ENCODE measurements around the gene IGF1R. TPM values are rescaled to one million over a fixed set of nuclear protein-coding genes. Genes with fewer than 3 reads are reported as not detected.

The IGF1R gene
- polyA plus RNA-seq, 1 experiment = 21.6 TPM

DNA sequence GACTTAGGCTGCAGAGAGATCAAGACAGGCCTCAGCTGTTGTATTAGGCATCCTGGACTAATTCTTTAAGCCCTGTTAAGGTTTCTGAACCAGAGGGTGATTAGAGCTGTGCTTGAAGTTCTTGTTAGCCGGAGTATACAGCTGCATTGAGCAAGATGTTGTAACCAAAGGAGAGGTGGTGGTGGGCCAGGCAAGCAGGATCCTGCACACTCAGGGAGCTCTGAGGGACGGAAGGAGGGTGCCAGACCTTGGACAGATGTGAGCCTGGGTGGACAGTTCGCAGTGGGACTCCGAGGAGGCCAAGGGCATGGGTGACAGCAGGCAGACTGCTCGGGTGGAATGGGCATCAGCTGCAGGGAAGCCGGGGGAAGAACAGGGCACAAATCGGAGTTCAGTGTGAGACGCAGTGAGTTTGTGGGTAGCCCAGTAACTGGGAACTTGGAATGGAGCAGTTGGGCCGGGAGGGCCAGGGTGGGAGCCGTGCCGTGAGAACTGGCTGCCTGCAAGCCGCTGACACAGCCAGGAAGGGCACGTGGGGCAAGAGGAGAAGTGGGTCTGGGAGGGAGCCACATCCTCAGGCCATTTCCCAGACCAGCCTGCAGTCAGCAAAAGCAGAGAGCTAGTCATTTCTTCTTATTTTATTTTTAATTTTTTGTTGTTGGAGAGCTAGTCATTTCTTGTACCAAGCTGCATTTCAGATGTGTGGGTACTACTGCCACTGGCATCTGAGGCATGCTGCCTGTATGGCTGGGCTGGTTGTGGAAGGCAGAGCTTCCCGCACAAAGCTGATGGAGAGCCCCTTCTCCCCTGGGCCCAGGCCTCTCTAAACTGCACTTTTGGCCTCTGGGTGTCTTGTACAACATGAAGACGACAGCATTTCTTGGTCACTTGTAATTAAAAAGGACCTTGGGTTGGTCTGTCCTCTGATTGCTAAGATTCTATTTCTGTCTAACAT, 298.2 kb downstream of the IGF1R start:
- Histone ChIP-seq H3K9me3 (ENCODE audit: control insufficient read depth, insufficient read depth, low read length) (no peaks in the 10 kb centered on the region), H3K27me3 (ENCODE audit: control insufficient read depth, insufficient read depth, low read length) (no peaks in the 10 kb centered on the region), H3K4me3 (ENCODE audit: low read depth, low read length) (no peak overlapping the region), H3K27ac (ENCODE audit: low read depth, low read length) (no peak overlapping the region)
- ChIA-PET POLR2A (interaction anchor here (0.7 kb wide), 1 partner anchor 31 kb away, joined by 3 read pairs; no protein-coding TSS in a partner anchor), CTCF (interaction anchor here (1.0 to 2.6 kb wide), 4 partner anchors 112 to 267 kb away, joined by 3 to 8 read pairs (median 3); no protein-coding TSS in a partner anchor)
- DNase-seq (ENCODE audit: low read depth, low spot score) = no peak
- TF ChIP-seq, protein P1, sequence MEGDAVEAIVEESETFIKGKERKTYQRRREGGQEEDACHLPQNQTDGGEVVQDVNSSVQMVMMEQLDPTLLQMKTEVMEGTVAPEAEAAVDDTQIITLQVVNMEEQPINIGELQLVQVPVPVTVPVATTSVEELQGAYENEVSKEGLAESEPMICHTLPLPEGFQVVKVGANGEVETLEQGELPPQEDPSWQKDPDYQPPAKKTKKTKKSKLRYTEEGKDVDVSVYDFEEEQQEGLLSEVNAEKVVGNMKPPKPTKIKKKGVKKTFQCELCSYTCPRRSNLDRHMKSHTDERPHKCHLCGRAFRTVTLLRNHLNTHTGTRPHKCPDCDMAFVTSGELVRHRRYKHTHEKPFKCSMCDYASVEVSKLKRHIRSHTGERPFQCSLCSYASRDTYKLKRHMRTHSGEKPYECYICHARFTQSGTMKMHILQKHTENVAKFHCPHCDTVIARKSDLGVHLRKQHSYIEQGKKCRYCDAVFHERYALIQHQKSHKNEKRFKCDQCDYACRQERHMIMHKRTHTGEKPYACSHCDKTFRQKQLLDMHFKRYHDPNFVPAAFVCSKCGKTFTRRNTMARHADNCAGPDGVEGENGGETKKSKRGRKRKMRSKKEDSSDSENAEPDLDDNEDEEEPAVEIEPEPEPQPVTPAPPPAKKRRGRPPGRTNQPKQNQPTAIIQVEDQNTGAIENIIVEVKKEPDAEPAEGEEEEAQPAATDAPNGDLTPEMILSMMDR (IDR thresholded peaks at IDR 0.05; ENCODE audit: low read depth, low read length) = no peak

DNA sequence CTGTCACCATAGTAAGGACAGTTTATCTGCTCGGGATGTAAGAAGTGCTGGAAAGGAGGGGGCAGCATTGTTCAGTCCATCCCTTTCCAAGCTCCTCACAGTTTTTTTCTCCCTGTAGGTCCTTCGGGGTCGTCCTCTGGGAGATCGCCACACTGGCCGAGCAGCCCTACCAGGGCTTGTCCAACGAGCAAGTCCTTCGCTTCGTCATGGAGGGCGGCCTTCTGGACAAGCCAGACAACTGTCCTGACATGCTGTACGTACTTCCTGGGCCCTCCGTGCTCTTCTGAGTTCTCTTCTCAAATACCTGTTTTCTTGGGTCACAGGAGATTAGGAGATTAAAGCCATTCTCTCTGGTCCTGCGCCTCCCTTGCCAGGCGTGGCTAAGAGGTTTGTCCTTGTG, 300.1 kb downstream of the IGF1R start:
- H3K27me3 ChIP-seq (ENCODE audit: control insufficient read depth, insufficient read depth, low read length) = no peaks in the 10 kb centered on the region
- DNase-seq (ENCODE audit: low read depth, low spot score) = no peak
- H3K9me3 ChIP-seq (ENCODE audit: control insufficient read depth, insufficient read depth, low read length) = no peaks in the 10 kb centered on the region
- ChIA-PET CTCF (interaction anchor here (2.6 kb wide), 1 partner anchor 110 kb away, joined by 8 read pairs; no protein-coding TSS in a partner anchor), POLR2A (no interaction called here)
- TF ChIP-seq, protein P1 (IDR thresholded peaks at IDR 0.05; ENCODE audit: low read depth, low read length) = no peak
- no peak overlapping the region for H3K4me3 ChIP-seq (ENCODE audit: low read depth, low read length)
- H3K27ac ChIP-seq (ENCODE audit: low read depth, low read length) = no peak overlapping the region

DNA sequence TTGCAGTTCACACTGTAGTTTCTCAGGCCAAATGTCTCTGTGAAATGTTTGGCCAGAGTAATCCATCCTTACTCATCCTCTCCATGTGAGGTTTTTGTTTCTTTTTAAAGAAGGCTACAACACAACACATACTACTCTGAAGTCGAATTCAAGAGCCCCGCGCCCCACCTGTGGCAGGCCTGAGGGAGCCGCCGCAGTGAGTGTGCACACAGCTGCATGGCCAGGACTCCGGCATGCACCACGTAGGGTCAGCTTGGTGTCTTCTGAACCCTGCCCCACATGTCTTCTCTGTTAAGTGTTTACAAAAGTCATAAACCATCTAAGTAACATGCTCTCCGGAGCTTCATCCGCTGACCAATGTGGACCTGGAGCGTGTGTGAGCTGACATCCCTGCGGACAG, 300.6 kb downstream of the IGF1R start:
- H3K9me3 ChIP-seq (ENCODE audit: control insufficient read depth, insufficient read depth, low read length) = no peaks in the 10 kb centered on the region
- no peak for DNase-seq (ENCODE audit: low read depth, low spot score)
- H3K27ac ChIP-seq (ENCODE audit: low read depth, low read length) = no peak overlapping the region
- TF ChIP-seq, protein P1 (IDR thresholded peaks at IDR 0.05; ENCODE audit: low read depth, low read length) = no peak
- H3K27me3 ChIP-seq (ENCODE audit: control insufficient read depth, insufficient read depth, low read length) = no peaks in the 10 kb centered on the region
- no peak overlapping the region for H3K4me3 ChIP-seq (ENCODE audit: low read depth, low read length)
- POLR2A ChIA-PET = no interaction called here
- CTCF ChIA-PET = interaction anchor here (2.6 kb wide), 1 partner anchor 109 kb away, joined by 8 read pairs; no protein-coding TSS in a partner anchor

- TF ChIP-seq, protein P1 (IDR thresholded peaks at IDR 0.05; ENCODE audit: low read depth, low read length) = no peak
- no peak for DNase-seq (ENCODE audit: low read depth, low spot score)
- Histone ChIP-seq H3K4me3 (ENCODE audit: low read depth, low read length) (no peak overlapping the region), H3K9me3 (ENCODE audit: control insufficient read depth, insufficient read depth, low read length) (no peaks in the 10 kb centered on the region), H3K27me3 (ENCODE audit: control insufficient read depth, insufficient read depth, low read length) (no peaks in the 10 kb centered on the region), H3K27ac (ENCODE audit: low read depth, low read length) (no peak overlapping the region)
- CTCF ChIA-PET = no interaction called here
- POLR2A ChIA-PET = no interaction called here
Measured at GRCh38 chr15:98949624-98950023, 301.3 kb downstream of the IGF1R start.

DNA sequence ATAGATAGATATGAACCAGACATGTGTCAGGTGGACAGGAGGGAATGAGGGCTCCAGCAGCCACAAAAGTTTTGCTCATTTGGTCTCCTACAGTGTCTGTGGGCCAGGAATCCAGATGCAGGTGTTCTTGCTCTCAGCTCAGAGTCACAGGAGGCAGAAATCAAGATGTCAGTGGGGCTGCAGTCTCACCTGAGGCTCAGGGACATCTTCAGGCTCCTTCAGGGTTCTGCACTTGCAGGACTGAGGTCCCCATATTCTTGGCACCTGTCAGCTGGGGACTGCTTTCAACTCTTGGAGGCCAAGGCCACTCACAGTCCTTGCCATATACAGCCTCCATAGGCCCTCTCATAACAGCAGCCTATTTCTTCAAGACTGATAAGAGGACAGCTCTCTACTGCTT, 301.9 kb downstream of the IGF1R start:
- no peak overlapping the region for H3K27ac ChIP-seq (ENCODE audit: low read depth, low read length)
- no peak overlapping the region for H3K4me3 ChIP-seq (ENCODE audit: low read depth, low read length)
- DNase-seq (ENCODE audit: low read depth, low spot score) = no peak
- no peaks in the 10 kb centered on the region for H3K9me3 ChIP-seq (ENCODE audit: control insufficient read depth, insufficient read depth, low read length)
- CTCF ChIA-PET = no interaction called here
- POLR2A ChIA-PET = no interaction called here
- TF ChIP-seq, protein P1 (IDR thresholded peaks at IDR 0.05; ENCODE audit: low read depth, low read length) = no peak
- no peaks in the 10 kb centered on the region for H3K27me3 ChIP-seq (ENCODE audit: control insufficient read depth, insufficient read depth, low read length)

All from AG04450 (cell line).